Measurements from ENCODE around the gene GLOD4. TPM values are rescaled to one million over a fixed set of nuclear protein-coding genes. Genes with fewer than 3 reads are reported as not detected.

GLOD4 gene
- total and polyA plus RNA-seq, 7 donors: 13.5 to 29.2 (median 21.3) TPM

GRCh38 chr17:796609-797008 lies 14.5 kb upstream of the GLOD4 start:
- intact Hi-C loops (cut with DNase I): loop anchor here (5.0 to 10.0 kb wide), 3 partner anchors 51 to 261 kb away; no protein-coding TSS in a partner anchor
- Histone ChIP-seq H3K9me3 (no peaks in the 10 kb centered on the region), H3K36me3 (ENCODE audit: insufficient read depth in 1 of 2, low read depth in 1 of 2) (peaks cover 0 to 32% of the 10 kb centered on the region in 2 donors), H3K4me1 (peaks cover 30% of the 10 kb centered on the region), H3K4me3 (no peak overlapping the region), H3K27me3 (ENCODE audit: insufficient read depth in 3 of 3, low read length in 2 of 3) (no peaks in the 10 kb centered on the region), H3K27ac (no peak overlapping the region)
- no peak for TF ChIP-seq CTCF (IDR thresholded peaks at IDR 0.05)
- ATAC-seq (no peak), DNase-seq (peak in 1 of 2 donors; percentile 51)
- 72 to 79% (median 75%) methylated on average over 15 of the region's 15 CpGs for WGBS, 3 donors

- DNase-seq (peak in 1 of 2 donors; percentile 33), ATAC-seq (peak in 2 of 4 donors; percentile 9 to 15)
- no peak for TF ChIP-seq CTCF (IDR thresholded peaks at IDR 0.05)
- Histone ChIP-seq H3K9me3 (no peaks in the 10 kb centered on the region), H3K27ac (peak overlapping the region; percentile 36), H3K36me3 (ENCODE audit: insufficient read depth in 1 of 2, low read depth in 1 of 2) (peaks cover 0 to 36% of the 10 kb centered on the region in 2 donors), H3K4me3 (peak overlapping the region; percentile 61), H3K27me3 (ENCODE audit: insufficient read depth in 3 of 3, low read length in 2 of 3) (no peaks in the 10 kb centered on the region), H3K4me1 (peaks cover 28% of the 10 kb centered on the region)
- intact Hi-C loops (cut with DNase I): loop anchor here (1.0 to 10.0 kb wide), 5 partner anchors 52 to 262 kb away; no protein-coding TSS in a partner anchor
- WGBS, 3 donors: 52 to 67% (median 64%) methylated on average over 9 of the region's 9 CpGs
These were observed 13.6 kb upstream of the GLOD4 start for GRCh38 chr17:795721-796120.

GRCh38 chr17:795276-795675 lies 13.2 kb upstream of the GLOD4 start:
- WGBS, 3 donors: 26 to 50% (median 30%) methylated on average over 14 of the region's 14 CpGs
- H3K4me1 ChIP-seq: peaks cover 28% of the 10 kb centered on the region
- ATAC-seq (peak in 3 of 4 donors; percentile 25 to 32 (median 31)), DNase-seq (peak in 1 of 2 donors; percentile 50)
- no peak for TF ChIP-seq CTCF (IDR thresholded peaks at IDR 0.05)
- peaks cover 0 to 32% of the 10 kb centered on the region in 2 donors for H3K36me3 ChIP-seq (ENCODE audit: insufficient read depth in 1 of 2, low read depth in 1 of 2)
- intact Hi-C loops (cut with DNase I): loop anchor here (1.0 to 10.0 kb wide), 5 partner anchors 52 to 262 kb away; no protein-coding TSS in a partner anchor
- no peaks in the 10 kb centered on the region for H3K9me3 ChIP-seq
- H3K27ac ChIP-seq: peak overlapping the region; percentile 30
- no peaks in the 10 kb centered on the region for H3K27me3 ChIP-seq (ENCODE audit: insufficient read depth in 3 of 3, low read length in 2 of 3)
- peak overlapping the region; percentile 61 for H3K4me3 ChIP-seq

- Histone ChIP-seq H3K4me3 (peak overlapping the region; percentile 61), H3K36me3 (ENCODE audit: insufficient read depth in 1 of 2, low read depth in 1 of 2) (peaks cover 0 to 34% of the 10 kb centered on the region in 2 donors), H3K27me3 (ENCODE audit: insufficient read depth in 3 of 3, low read length in 2 of 3) (no peaks in the 10 kb centered on the region), H3K27ac (peak overlapping the region; percentile 30), H3K9me3 (no peaks in the 10 kb centered on the region), H3K4me1 (peaks cover 28% of the 10 kb centered on the region)
- DNase-seq (peak; percentile 85 to 93), ATAC-seq (peak; percentile 77 to 86 (median 82))
- TF ChIP-seq CTCF (IDR thresholded peaks at IDR 0.05): peak; percentile 88
- 3 to 4% (median 3%) methylated on average over 18 of the region's 18 CpGs for WGBS, 3 donors
- intact Hi-C loops (cut with DNase I): loop anchor here (1.0 to 10.0 kb wide), 5 partner anchors 52 to 262 kb away; no protein-coding TSS in a partner anchor
These were observed 12.8 kb upstream of the GLOD4 start for GRCh38 chr17:794876-795275.

Data from psoas muscle (tissue), 8 donors.